Stimulated activated CD8-positive, alpha-beta memory T cell treated with anti-CD3 and anti-CD28 coated beads, Interleukin-4, amount 100 ng/mL, for 1 hour (primary cell): ENCODE data around the gene KDM4B.
A peak's percentile ranks its signal among the peaks of the same experiment; 100 is the strongest.

Experiments
- DNase-seq, 2 donors: peaks; one replicate each; pipeline ENCODE4 v3.0.0-alpha.2; 2020; ENCODE audit warnings: low read depth in 2 of 2, low spot score in 1 of 2

The KDM4B gene

GRCh38 chr19:4984438-4984990, 15.6 kb downstream of the KDM4B start:
- no peak for DNase-seq

GRCh38 chr19:4985551-4985991, 16.7 kb downstream of the KDM4B start:
- no peak for DNase-seq

GRCh38 chr19:4986056-4986455, 17.1 kb downstream of the KDM4B start:
- no peak for DNase-seq

- DNase-seq, result no peak
These were observed 17.6 kb downstream of the KDM4B start for GRCh38 chr19:4986471-4986891.

- DNase-seq, result no peak
These were observed 18.3 kb downstream of the KDM4B start for GRCh38 chr19:4987256-4987655.

- no peak for DNase-seq
These were observed 18.9 kb downstream of the KDM4B start for GRCh38 chr19:4987692-4988370.

- DNase-seq, result no peak
These were observed 19.9 kb downstream of the KDM4B start for GRCh38 chr19:4988770-4989251.

- no peak for DNase-seq
These were observed 21.4 kb downstream of the KDM4B start for GRCh38 chr19:4990306-4990705.

GRCh38 chr19:4991538-4991937, 22.6 kb downstream of the KDM4B start:
- DNase-seq, result no peak

- no peak for DNase-seq
These were observed 23.2 kb downstream of the KDM4B start for GRCh38 chr19:4991996-4992698.

- no peak for DNase-seq
These were observed 24.8 kb downstream of the KDM4B start for GRCh38 chr19:4993683-4994082.

- no peak for DNase-seq
These were observed 27.8 kb downstream of the KDM4B start for GRCh38 chr19:4996701-4997100.

- DNase-seq, result no peak
These were observed 28.4 kb downstream of the KDM4B start for GRCh38 chr19:4997297-4997696.

GRCh38 chr19:5000120-5000611, 31.3 kb downstream of the KDM4B start:
- no peak for DNase-seq

GRCh38 chr19:5001615-5002014, 32.7 kb downstream of the KDM4B start:
- peak in 1 of 2 donors; percentile 6 for DNase-seq

- no peak for DNase-seq
These were observed 33.2 kb downstream of the KDM4B start for GRCh38 chr19:5002143-5002542.

GRCh38 chr19:5003781-5004180, 34.9 kb downstream of the KDM4B start:
- DNase-seq, result no peak

- DNase-seq, result no peak
These were observed 36.2 kb downstream of the KDM4B start for GRCh38 chr19:5005096-5005495.

- DNase-seq, result no peak
These were observed 37.3 kb downstream of the KDM4B start for GRCh38 chr19:5006201-5006600.

- no peak for DNase-seq
These were observed 37.9 kb downstream of the KDM4B start for GRCh38 chr19:5006821-5007220.

GRCh38 chr19:5011476-5012238, 42.7 kb downstream of the KDM4B start:
- DNase-seq, result no peak
